Stimulated activated naive CD8-positive, alpha-beta T cell treated with anti-CD3 and anti-CD28 coated beads, Interleukin-15, Interleukin-2, amounts not matched to agents 100 U/mL and 50 U/mL, for 24 hours (primary cell): ENCODE measurements around the gene RPL18.

Experiments
- ATAC-seq: fragments of 150-1000 bp; cut with Tn5 transposase; one replicate; pipeline ENCODE4 v1.10.0; 2021
- DNase-seq: peaks from one replicate; pipeline ENCODE4 v3.0.0; 2021

The RPL18 gene

DNA sequence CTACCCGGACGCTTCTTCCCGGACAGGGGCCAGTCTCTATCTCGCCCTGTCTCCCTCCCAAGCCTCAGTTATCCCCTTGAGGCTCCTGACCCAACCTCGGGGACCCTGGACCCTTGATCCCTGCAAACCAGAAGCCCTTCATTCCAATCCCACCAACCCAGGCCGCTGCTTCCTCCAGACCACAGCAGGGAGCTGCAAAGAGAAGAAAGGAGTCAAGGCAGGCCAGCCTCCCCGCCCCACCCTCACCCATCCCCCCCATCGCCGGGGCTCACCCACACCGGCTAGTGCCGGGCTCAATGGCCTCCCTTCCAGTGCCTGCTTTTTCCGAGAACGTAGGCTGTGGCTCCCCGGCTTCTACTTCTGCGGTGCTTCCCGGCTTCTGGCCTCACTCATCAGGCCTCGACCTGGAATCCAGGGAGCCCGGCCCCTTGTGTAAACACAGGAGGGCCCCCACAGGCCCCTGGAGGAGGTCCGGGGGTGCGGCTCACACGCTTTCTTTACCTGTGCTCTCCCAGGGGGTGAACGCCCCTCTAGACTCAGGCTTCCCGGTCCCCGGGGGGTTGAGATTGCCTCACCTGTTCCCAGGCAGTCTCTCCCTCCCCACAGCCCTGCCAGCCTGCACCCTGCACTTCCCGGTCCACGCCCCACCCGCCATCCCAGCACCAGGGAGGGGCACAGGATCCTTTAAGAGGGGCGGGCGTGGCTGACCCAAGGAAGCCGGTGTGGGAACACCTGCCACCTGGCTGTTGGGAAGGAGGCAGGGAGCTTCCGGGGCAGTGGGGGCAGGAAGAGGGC lies 4.3 kb downstream of the RPL18 start, which contains the start of gene FAM83E:
Gene FAM83E, minus strand, starts transcription at position 641 of the 795 bp plus-strand sequence. CDS start 1,704 bp downstream, outside the sequence.
- ATAC-seq (no peak), DNase-seq (peak; percentile 44)

DNA sequence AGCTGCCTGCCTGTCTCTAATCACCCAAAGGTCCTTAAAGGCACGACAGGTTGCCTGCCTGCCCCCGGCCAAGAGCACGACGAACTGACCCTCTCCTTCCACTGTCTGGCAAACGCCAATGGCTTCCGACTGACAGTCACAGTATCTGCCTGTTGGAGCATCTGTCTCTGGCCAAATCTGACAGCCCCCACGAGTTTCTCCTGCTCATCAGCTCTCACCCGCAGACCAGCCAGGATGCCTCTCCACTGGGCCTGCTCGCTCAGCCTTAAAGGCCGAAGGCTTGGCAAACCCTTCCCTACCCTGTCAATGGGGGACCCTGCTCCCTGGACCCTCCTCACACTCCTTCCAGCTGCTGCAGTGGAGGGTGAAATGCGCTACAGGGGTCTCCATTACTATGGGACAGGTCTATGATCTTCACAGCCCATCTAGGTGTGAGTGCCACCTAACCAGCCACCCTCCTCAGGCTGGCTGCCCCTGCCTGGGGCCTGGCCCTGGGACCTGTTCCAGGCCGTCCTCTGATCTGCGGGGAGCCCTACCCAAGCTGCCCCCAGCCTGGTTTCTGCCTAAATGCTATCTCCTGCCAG lies 5.0 kb downstream of the RPL18 start:
- ATAC-seq (peak; percentile 11), DNase-seq (peak; percentile 41)

DNA sequence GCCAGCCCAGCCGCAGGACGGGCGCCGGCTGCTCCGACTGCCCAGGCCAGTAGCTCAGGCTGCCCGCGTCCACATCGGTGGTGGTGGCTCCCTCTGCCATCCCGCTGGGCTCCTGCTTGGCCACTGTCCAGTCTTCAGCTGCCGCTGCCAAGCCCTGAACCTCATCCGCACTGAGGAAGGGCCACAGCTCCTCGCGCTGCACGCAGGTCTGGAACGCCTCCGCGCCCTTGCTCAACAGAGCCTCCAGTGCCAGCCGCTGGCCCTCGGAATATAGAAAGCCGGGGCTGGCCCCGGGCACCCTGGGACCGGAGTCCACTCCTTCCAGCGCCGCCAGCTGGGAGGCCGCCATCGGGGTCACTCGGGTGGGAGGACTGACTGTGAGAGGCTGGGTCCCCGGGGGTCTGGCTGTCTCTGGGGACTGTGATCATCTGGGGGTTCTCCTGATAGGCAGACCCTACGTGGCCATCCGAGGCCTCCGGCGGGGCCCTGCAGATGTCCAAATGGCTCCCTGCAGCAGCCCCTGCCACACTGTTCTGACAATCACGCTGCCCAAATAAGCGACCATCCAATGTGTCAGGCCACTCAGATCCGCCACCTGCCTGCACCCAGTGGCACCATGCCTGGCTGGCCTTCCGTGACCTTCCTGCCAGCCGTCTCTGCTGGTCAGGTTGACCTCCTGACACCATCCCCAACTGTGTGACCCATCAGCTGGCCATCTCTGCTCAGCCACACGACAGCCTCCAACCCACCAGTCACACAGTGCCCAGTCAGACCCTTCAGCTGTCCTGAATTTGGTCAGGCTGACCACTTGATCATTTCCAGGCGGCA lies 5.7 kb downstream of the RPL18 start:
- ATAC-seq (no peak), DNase-seq (peak; percentile 26)

GRCh38 chr19:48611872-48612271 lies 7.1 kb downstream of the RPL18 start:
- no peak for ATAC-seq

DNA sequence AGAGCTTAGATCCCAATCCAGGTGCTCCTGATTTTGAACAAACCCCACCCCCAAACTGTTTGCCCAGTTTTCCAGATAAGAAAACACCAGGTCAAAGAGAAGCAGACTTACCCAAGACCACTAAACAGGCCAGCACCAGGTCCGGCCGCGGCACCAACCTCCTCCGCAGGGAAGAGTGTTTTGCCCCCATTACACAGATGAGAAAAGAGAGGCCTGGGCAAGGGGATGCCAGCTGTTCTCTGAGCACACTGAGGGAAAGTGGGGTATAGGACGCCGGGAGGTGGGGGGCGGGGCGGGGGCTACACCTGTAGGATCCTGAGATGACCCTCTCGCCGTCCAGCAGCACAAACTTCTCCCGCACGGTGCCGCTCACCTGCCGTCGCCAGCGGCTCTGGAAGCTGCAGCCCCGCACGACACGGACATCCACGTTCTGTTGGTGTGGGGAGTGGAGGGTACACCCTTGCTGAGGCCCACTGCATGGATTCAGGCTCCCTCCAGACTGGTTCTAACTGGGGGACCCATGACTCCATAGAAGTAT lies 9.3 kb downstream of the RPL18 start:
- ATAC-seq (no peak), DNase-seq (no peak)

More at GRCh38 chr19:48611872-48612271, 7.1 kb downstream of the RPL18 start:
- DNase-seq, result no peak

DNA sequence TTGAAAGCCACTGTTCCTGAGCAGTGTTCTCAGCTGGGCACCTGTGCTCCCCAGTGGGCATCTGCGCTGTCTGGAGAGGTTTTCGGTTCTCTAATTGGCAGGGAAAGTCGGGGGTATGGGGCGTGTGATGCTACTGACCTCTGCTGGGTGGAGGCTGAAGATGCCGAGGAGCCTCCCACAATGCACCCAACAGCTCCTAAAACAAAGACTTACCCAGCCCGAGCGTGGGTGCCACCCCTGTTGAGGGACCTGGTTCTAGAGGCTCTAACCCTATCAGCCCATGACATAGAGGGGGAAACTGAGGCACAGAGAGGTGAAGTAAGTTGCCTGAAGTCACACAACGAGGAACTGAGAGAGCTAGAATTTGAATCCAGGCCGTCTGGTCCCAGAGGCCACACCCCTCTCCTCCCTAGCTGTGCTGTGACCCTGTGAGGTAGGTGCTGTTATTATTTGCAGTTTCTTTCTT lies 10.1 kb downstream of the RPL18 start:
- DNase-seq, result peak; percentile 55

DNA sequence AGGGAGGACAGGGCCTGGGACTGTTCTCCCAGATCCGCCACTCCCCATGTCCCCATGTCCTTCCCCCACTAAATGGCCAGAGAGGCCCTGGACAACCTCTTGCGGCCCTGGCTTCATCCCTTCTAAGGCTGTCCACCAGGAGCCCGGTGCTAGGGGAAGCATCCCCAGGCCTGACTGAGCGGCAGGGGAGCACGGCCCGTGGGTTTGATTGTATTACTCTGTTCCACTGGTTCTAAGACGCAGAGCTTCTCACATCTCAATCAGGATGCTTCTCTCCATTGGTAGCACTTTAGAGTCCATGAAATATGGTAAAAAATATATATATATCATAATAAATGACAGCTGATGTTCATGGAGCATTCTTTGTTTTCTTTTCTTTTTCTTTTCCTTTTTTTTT lies 11.6 kb downstream of the RPL18 start:
- DNase-seq (no peak), ATAC-seq (no peak)

More for the DNA sequence above, 10.1 kb downstream of the RPL18 start:
- peak; percentile 51 for ATAC-seq

GRCh38 chr19:48606463-48607358 lies 12.3 kb downstream of the RPL18 start, which contains the start of gene SPACA4:
Gene SPACA4, plus strand, starts transcription at chr19:48606742. Its CDS starts 237 bp downstream, at chr19:48606979.
- no peak for ATAC-seq
- DNase-seq, result no peak

- ATAC-seq, result no peak
Measured at GRCh38 chr19:48603850-48604249, 15.1 kb downstream of the RPL18 start.

GRCh38 chr19:48603449-48603848 lies 15.5 kb downstream of the RPL18 start:
- DNase-seq (no peak), ATAC-seq (no peak)

More at GRCh38 chr19:48603850-48604249, 15.1 kb downstream of the RPL18 start:
- DNase-seq, result no peak

DNA sequence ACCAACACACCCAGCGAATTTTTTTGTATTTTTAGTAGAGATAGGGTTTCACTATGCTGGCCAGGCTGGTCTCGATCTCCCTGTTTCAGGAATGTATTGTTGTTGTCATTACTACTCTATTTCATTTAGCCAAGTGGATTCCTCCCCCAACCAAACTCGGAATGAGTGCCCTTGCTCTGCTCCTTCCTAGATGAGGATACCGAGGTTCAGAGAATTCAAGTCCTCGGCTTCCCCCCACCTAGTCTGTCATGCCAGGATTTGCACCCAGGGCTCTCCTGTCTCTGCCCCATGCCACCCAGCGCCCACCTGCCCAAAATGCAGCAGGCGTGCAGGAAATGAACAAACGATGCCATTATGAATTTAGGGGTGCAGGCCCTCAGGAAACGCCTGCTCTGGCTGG lies 16.0 kb downstream of the RPL18 start:
- no peak for ATAC-seq

GRCh38 chr19:48600679-48601417 lies 18.1 kb downstream of the RPL18 start:
- DNase-seq (no peak), ATAC-seq (no peak)

More for the DNA sequence above, 16.0 kb downstream of the RPL18 start:
- no peak for DNase-seq

GRCh38 chr19:48598996-48599700 lies 19.8 kb downstream of the RPL18 start:
- DNase-seq, result no peak
- ATAC-seq, result no peak

DNA sequence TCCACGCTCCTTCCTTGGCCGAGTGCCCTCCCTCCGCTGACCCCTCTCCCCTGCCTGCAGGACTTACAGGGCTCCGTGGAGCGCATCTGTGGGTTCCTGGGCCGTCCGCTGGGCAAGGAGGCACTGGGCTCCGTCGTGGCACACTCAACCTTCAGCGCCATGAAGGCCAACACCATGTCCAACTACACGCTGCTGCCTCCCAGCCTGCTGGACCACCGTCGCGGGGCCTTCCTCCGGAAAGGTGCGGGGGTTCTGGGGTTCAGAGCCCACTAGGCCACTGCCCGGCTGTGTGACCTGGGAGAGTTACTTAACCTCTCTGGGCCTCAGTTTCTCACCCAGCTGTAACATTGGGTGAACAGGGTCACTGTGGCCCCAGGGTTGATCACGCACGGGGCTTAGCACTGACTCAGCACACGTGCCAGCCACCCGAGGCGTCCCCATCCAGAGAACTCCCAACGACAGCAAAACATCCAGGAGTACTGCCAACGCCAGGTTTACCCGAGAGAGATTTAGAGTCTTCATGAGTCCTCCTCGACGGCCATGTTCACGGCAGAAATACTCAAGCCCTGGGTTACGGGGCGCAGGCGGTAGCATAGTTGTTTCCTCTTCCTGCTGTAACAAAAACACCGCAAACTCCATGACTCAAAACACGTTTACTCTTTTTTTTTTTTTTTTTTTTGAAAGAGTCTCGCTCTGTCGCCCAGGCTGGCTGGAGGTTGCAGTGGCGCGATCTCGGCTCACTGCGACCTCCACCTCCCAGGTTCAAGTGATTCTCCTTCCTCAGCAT lies 22.1 kb downstream of the RPL18 start:
- DNase-seq (peak; percentile 21), ATAC-seq (peak; percentile 32)

GRCh38 chr19:48596237-48596636 lies 22.7 kb downstream of the RPL18 start:
- ATAC-seq (no peak), DNase-seq (no peak)

- DNase-seq, result no peak
- ATAC-seq, result no peak
Measured at GRCh38 chr19:48595833-48596232, 23.1 kb downstream of the RPL18 start.

GRCh38 chr19:48595171-48595570 lies 23.8 kb downstream of the RPL18 start:
- DNase-seq, result no peak
- no peak for ATAC-seq

GRCh38 chr19:48591021-48591420 lies 28.0 kb downstream of the RPL18 start:
- DNase-seq (no peak), ATAC-seq (no peak)
